Measurements from ENCODE around the gene SDR42E2.
"Not testable (repeated sequence)": the region's sequence is repeated elsewhere in the genome, so short reads cannot be mapped to it uniquely, and the experiment has no call there.

The SDR42E2 gene

DNA sequence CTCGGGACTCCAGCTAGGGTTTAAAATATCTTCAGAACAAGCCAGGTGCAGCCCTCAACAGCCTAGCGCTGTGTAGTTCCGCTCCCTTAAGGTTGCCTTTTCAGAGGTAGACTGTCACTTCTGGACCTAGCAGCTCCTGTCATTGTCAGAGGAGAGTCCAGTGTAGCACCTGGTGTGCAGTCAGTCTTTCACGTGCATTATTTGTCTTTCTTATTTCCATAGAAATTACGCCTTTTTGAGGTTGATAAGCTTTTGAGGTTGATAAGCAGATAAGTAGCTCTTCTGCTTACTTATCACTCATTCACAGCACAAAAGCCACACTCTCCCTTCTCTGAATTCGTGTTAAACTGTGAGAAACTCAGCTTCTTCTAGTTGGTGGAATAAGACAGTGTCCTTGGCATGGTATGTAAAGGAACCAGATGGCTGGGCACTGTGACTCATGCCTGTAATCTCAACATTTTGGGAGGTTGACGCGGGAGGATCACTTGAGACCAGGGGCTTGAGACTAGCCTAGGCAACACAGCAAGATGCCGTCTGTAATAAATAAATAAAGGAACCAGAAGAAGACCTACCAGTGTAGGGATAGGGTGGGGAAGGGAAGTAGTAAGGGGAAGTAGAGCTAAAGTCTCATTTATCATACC is 54.0 kb downstream of the SDR42E2 start:
- DNase-seq, result no peak

DNA sequence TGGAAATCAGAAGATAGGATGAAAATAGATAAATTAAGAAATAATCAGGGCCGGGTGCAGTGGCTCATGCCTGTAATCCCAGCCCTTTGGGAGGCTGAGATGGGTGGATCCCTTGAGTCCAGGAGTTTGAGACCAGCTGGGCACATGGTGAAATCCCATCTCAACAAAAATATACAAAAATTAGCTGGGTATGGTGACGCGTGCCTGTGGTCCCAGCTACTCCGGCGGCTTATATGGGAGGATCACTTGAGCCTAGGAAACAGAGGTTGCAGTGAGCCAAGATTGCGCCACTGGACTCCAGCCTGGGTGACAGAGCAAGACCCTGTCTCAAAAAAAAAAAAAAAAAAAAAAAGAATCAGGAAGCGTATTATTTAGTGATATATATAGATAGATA is 54.5 kb downstream of the SDR42E2 start:
- not testable (repeated sequence) for DNase-seq

DNA sequence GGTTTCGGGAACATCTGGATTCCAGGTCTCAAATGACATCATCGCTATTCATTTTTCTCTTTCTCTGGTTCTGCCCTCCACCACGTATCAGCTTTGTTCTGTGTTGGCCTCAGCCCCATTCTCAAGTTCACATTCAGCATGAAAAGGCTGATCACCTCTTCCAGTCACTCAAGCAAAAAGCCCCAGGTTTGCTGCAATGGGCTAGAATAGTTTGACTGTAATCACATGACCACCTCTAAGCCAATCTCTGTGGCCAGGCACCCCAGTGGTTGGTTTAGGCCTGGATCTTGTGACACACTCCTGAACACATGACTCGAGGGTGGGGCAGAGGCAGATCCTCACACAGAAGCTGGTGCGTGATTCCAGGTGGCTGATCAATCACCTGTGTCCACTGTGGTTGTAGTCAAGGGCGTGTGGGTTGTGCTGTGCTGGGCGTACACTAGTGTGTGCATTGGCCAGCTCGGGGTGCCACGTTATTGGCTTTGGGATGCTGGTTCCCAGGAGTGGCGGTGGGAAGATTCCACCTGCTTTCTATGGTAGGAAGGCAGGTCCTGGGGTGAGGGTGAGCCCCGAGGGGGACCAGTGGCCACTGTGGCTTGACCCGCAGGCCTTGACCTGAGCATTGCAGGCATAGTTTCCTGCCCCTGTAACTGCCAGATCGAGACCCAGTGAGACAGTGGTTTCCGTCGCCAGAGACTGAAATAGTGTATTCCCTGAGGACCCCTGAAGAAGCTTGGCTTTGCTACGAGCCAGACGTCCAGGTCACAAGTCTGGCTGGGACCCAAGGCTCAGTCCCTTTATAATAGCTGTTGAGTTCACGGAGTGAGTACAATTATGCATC is 55.8 kb downstream of the SDR42E2 start:
- no peak for DNase-seq

- no peak for DNase-seq
Observed at GRCh38 chr16:22219389-22220068, 57.2 kb downstream of the SDR42E2 start.

DNA sequence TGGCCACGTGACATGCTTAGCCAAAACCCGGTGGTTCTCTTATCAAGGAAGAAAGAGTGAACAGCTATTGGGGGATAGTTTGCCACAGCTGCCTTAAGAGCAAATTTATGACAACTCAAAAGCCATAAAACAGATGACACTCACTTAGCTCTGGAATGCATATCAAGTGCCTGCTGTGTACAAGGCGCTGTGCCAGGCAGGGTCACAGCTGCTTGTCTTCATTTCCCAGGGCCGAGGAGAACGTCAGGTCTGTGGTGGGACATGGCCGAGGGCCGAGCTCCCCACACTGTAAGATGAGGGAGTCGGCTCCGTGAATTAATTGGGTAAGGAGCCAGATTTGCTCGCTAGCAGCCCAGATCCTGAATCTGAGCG is 57.7 kb downstream of the SDR42E2 start:
- no peak for DNase-seq

- no peak for DNase-seq
Observed at GRCh38 chr16:22220714-22221113, 58.4 kb downstream of the SDR42E2 start.

DNA sequence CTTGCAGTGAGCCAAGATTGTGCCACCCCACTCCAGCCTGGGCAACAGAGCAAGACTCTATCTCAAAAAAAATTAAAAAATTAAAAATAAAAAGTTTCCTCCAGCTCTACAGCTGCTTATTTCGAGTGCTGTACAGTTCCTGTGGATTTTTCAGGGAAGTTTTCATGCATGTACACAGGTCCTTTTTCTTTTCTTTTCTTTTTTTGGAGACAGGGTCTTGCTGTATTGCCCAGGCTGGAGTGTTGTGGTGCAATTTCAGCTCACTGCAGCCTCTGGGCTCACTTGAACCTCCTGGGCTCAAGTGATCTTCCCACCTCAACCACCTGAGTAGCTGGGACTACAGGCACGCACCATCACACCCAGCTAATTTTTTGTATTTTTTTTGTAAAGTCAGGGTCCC is 59.7 kb downstream of the SDR42E2 start:
- no peak for DNase-seq

DNA sequence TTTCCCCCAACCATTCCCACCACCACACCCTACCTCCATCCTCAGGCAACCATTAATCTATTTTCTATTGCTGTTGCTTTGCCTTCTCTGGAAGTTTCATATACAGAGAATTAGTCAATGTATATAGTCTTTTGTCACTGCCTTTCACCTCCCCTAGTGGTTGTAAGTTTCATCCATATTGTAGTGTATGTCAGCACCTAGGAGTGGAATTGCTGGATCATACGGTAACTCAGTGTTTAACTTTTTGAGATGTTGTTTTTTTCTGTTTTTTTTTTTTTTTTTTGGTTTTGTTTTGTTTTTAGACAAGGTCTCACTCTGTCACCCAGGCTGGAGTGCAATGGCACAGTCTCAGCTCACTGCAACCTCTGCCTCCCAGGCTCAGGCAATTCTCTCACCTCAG is 60.7 kb downstream of the SDR42E2 start:
- no peak for DNase-seq

- no peak for DNase-seq
Observed at GRCh38 chr16:22225060-22225459, 62.8 kb downstream of the SDR42E2 start.

DNA sequence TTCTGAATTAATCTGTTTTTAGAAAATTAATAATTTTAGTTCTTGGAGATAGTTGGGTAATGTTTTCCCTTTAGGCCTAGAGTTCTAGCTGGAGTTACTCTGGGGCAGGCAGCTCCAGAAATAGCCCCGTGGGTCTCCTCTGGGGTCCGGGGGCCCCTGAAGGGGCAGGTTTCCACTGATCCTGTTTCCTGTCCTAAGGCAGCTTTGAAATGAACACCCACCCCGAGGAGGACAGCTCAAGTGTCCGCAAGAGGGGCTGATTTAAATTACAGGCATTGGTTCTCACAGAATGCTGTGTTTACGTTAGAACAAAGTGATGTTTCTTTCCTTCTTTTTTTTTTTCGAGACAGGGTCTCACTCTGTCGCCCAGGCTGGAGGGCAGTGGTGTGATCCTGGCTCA is 67.6 kb downstream of the SDR42E2 start:
- DNase-seq, result no peak

DNA sequence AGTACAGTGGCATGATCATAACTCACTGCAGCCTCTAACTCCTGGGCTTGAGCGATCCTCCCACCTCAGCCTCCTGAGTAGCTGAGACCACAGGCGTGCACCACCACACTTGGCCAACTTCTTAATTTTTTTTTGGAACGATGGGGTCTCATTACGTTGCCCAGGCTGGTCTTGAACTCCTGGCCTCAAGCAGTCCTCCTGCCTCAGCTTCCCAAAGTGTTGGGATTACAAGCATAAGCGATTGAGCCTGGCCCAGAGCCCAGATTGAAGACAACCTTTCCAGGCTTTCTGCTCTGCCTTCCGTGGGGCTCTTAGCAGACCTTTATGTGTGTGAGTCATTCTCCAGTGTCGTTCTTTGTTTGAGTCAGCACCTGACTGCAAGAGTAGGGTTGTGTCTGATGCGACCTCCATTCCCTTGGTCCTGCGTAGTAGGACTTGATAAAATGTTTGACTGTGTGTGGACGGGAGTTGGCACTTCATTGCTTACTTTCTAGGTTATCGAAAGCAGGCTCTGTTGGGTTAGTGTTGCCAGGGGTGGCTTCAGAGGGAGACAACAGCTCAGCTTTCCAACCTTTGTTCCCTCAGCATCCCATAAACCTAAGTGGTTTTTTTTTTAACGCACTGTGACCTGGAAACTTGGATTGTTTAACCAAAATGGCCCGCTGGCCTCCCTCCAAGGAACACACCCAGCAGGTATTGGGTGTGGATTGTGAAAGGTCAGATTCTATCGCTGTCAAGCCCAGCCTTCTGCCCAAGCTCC is 70.2 kb downstream of the SDR42E2 start:
- no peak for DNase-seq

GRCh38 chr16:22233037-22233372 is 70.7 kb downstream of the SDR42E2 start:
- DNase-seq, result no peak

DNA sequence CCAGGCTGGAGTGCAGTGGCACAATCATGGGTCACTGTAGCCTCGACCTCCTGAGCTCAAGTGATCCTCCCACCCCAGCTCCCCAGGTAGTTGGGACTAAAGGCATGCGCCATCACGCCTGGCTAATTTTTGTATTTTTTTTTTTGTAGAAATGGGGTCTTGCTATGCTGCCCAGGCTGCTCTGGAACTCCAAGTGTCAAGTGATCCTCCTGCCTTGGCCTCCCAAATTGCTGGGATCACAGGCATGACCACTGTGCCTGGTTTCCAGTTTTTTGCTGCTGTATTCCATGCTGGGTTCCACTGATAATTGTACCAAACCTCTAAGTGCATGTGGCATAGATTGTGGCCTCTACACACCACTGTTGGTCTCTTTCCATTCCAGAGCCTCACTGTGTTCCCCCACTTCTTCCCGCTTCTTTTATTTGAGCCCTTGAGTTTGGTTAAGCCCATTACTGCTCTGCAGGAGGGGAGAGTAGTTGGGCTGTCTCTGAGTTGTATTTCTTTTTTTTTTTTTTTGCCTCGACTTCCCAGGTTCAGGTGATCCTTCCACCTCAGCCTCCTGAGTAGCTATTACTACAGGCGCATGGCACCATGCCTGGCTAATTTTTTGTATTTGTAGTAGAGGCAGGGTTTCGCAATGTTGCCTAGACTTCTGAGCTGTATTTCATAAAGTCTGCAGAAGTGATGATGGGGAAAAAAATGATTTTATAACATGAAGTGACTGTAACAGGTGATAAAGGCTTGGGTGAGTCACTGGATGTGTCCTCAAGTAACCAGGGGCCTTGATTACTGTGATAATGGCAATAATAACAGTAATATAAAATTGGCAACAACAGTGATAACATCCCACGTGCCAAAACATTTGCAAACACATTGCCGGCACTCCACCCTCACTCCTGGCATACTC is 73.8 kb downstream of the SDR42E2 start:
- no peak for DNase-seq

- DNase-seq, result no peak
Observed at GRCh38 chr16:22239131-22239805, 77.0 kb downstream of the SDR42E2 start.

DNA sequence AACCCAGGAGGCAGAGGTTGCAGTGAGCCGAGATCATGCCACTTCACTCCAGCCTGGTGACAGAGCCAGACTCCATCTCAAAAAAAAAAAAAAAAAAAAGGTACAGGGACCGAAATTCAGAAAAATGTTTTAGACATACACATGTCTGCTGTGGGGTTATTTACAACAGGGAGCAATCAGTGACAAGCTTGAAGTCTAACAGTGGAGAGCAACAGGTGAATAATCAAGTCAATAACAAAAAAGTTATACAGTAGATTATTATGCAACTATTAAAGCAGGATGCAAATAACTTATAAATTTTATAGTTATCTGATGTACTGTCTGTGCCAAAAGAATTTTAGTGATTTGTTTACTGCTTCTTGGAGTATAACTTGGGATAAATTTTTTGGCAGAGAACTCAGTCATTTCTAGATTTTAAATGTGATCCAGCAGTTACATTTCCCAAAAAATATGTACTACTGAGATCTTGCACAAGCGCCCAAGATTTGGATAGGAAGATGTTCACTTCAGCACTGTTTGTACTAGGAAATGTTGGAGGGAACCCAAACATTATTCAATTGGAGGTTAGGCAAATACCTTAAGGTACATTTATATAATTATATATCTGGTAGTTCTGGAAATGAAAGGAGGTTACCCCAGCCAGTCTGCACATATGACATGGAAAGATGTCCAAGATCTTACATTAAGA is 77.9 kb downstream of the SDR42E2 start:
- DNase-seq, result no peak

Data from NCI-H1417 (cell line).